WTC11 (cell line): ENCODE measurements around the gene PCSK2.

Source experiments
- CREB1 ChIP-seq: sonication (generic); formaldehyde crosslinking; IDR thresholded peaks from 2 replicates; pipeline ENCODE4 v1.8.0; 2023; ENCODE audit warnings: mild to moderate bottlenecking, missing genetic modification reagents
- CTCF ChIP-seq: fragments of 200-600 bp; IDR thresholded peaks from 2 replicates; pipeline ENCODE4 v1.8.0; 2022; ENCODE audit warnings: antibody characterized with exemption
- E2F1 ChIP-seq: sonication (generic); formaldehyde crosslinking; IDR thresholded peaks from 2 replicates; pipeline ENCODE4 v1.8.0; 2022; ENCODE audit warnings: mild to moderate bottlenecking, missing genetic modification reagents
- ELF4 ChIP-seq: sonication (generic); formaldehyde crosslinking; IDR thresholded peaks from 2 replicates; pipeline ENCODE4 v1.8.1; 2022; ENCODE audit warnings: low read depth, mild to moderate bottlenecking, moderate library complexity, missing genetic modification reagents
- ESRRA ChIP-seq: sonication (generic); formaldehyde crosslinking; IDR thresholded peaks from 2 replicates; pipeline ENCODE4 v1.8.1; 2022; ENCODE audit warnings: mild to moderate bottlenecking, missing genetic modification reagents, borderline replicate concordance
- GABPB1 ChIP-seq: sonication (generic); formaldehyde crosslinking; IDR thresholded peaks from 2 replicates; pipeline ENCODE4 v1.8.1; 2023; ENCODE audit warnings: mild to moderate bottlenecking, missing genetic modification reagents
- HMGXB4 ChIP-seq: sonication (generic); formaldehyde crosslinking; IDR thresholded peaks from 2 replicates; pipeline ENCODE4 v1.8.1; 2023; ENCODE audit warnings: mild to moderate bottlenecking, moderate library complexity, missing genetic modification reagents
- NFYB ChIP-seq: sonication (generic); formaldehyde crosslinking; conservative IDR thresholded peaks from 2 replicates; pipeline ENCODE4 v1.8.0; 2022; ENCODE audit warnings: low read depth, missing genetic modification reagents
- SMAD4 ChIP-seq: sonication (generic); formaldehyde crosslinking; IDR thresholded peaks from 2 replicates; pipeline ENCODE4 v1.8.0; 2022; ENCODE audit warnings: mild to moderate bottlenecking, missing genetic modification reagents
- STAT6 ChIP-seq: sonication (generic); formaldehyde crosslinking; conservative IDR thresholded peaks from 2 replicates; pipeline ENCODE4 v1.8.1; 2023; ENCODE audit warnings: mild to moderate bottlenecking, low read depth, missing genetic modification reagents, moderate library complexity
- ZNF317 ChIP-seq: sonication (generic); formaldehyde crosslinking; IDR thresholded peaks from 2 replicates; pipeline ENCODE4 v1.8.1; 2023; ENCODE audit warnings: low read depth, mild to moderate bottlenecking, moderate library complexity, missing genetic modification reagents, borderline replicate concordance

- TF ChIP-seq CTCF (no peak), ZNF317 (no peak), GABPB1 (no peak), E2F1 (CRISPR knock-in tag) (no peak), SMAD4 (CRISPR knock-in tag) (no peak), NFYB (CRISPR knock-in tag) (no peak), HMGXB4 (CRISPR knock-in tag) (no peak), STAT6 (CRISPR knock-in tag) (no peak), ESRRA (CRISPR knock-in tag) (no peak), ELF4 (no peak), CREB1 (no peak)
Observed at GRCh38 chr20:17390655-17391054, 163.8 kb downstream of the PCSK2 start.
